GM12878 (cell line): ENCODE measurements around the gene NKX1-2. TPM values are rescaled to one million over a fixed set of nuclear protein-coding genes. Genes with fewer than 3 reads are reported as not detected.
"Not testable (repeated sequence)": the region's sequence is repeated elsewhere in the genome, so short reads cannot be mapped to it uniquely, and the experiment has no call there.

Experiments used
- ATAC-seq: fragments of 200-7000 bp; cut with Tn5 transposase; 3 replicates; pipeline ENCODE4 v1.9.1; 2020; ENCODE audit warnings: mild to moderate bottlenecking, moderate library complexity
- BruUV-seq: library from RNA; stranded (reverse); fragments of 400-500 nt; replicated peaks from 2 replicates; lab custom pipeline; 2021; lab: Mats Ljungman, UMichigan
- CTCF ChIA-PET: fragments of 300-600 bp; sonication (Branson Sonifier 250); formaldehyde crosslinking; extraction: SDS; loops from one replicate; lab custom pipeline; 2021; ENCODE audit warnings: inconsistent platforms; lab: Yijun Ruan, JAX
- POLR2A ChIA-PET: fragments of 350-600 bp; formaldehyde crosslinking; extraction: SDS; loops from one replicate; lab custom pipeline; 2021; ENCODE audit warnings: inconsistent platforms; lab: Charles Lee
- RAD21 ChIA-PET: fragments of 300-600 bp; sonication (Branson Sonifier 250); formaldehyde crosslinking; loops from one replicate; lab custom pipeline; 2023; ENCODE audit warnings: antibody characterized with exemption; ENCODE audit not compliant: unreplicated experiment; lab: Charles Lee
- SMC1A ChIA-PET: fragments of 300-600 bp; sonication (Branson Sonifier 250); formaldehyde crosslinking; loops from one replicate; lab custom pipeline; 2023; ENCODE audit not compliant: unreplicated experiment, uncharacterized antibody; lab: Charles Lee
- DNase-seq: peaks from one replicate; pipeline ENCODE4 v3.0.0-alpha.2; 2011; ENCODE audit warnings: low read depth, low spot score
- FAIRE-seq: peaks from 3 replicates; lab custom pipeline; 2011; peaks lifted over from hg19 to GRCh38; lab: Jason Lieb, UNC
- H2AFZ ChIP-seq: 2 replicates; pipeline ENCODE4 v1.6.0; 2011; ENCODE audit warnings: low read depth, low read length, control low read depth; ENCODE audit not compliant: control insufficient read depth
- H3K27ac ChIP-seq: 2 replicates; pipeline ENCODE4 v1.5.1; 2011; ENCODE audit warnings: control low read depth; ENCODE audit not compliant: control insufficient read depth, insufficient read depth
- H3K27me3 ChIP-seq, 2 experiments: replicated peaks in 1 of 2; 2 replicates each; pipeline versions ENCODE4 v1.6.0 to v1.6.1; 2011; ENCODE audit warnings: low read length in 1 of 2; ENCODE audit not compliant: control insufficient read depth in 2 of 2, insufficient read depth in 2 of 2
- H3K36me3 ChIP-seq, 2 experiments: 2 replicates each; pipeline ENCODE4 v1.5.1; 2011; ENCODE audit warnings: low read length in 1 of 2; ENCODE audit not compliant: control insufficient read depth in 2 of 2, insufficient read depth in 2 of 2
- H3K4me1 ChIP-seq: 2 replicates; pipeline ENCODE4 v1.6.1; 2011; ENCODE audit warnings: mild to moderate bottlenecking, low read length, moderate library complexity, mixed read lengths; ENCODE audit not compliant: control insufficient read depth, insufficient read depth
- H3K4me2 ChIP-seq: 2 replicates; pipeline ENCODE4 v1.6.0; 2011; ENCODE audit warnings: control low read depth; ENCODE audit not compliant: control insufficient read depth, insufficient read depth
- H3K4me3 ChIP-seq: fragments of 200-600 bp; sonication (generic); 2 replicates; pipeline ENCODE4 v1.5.1; 2016
- H3K79me2 ChIP-seq: 2 replicates; pipeline ENCODE4 v1.6.0; 2011; ENCODE audit warnings: low read length; ENCODE audit not compliant: control insufficient read depth, insufficient read depth
- H3K9ac ChIP-seq: 2 replicates; pipeline ENCODE4 v1.8.0; 2011; ENCODE audit warnings: low read length, control low read depth, mixed read lengths; ENCODE audit not compliant: control insufficient read depth, insufficient read depth
- H3K9me3 ChIP-seq: replicated peaks from 3 replicates; pipeline ENCODE4 v1.5.1; 2011; ENCODE audit warnings: mild to moderate bottlenecking, low read length; ENCODE audit not compliant: control insufficient read depth, insufficient read depth
- H4K20me1 ChIP-seq: 2 replicates; pipeline ENCODE4 v1.6.0; 2011; ENCODE audit not compliant: control insufficient read depth, insufficient read depth
- GATAD2B ChIP-seq: fragments of 450-650 bp; conservative IDR thresholded peaks from 2 replicates; pipeline ENCODE4 v1.6.1; 2017; ENCODE audit warnings: low read depth, mild to moderate bottlenecking, moderate library complexity
- IKZF1 ChIP-seq: fragments of 450-650 bp; conservative IDR thresholded peaks from 2 replicates; pipeline ENCODE4 v1.6.1; 2017; ENCODE audit warnings: antibody characterized with exemption, mild to moderate bottlenecking
- MTA3 ChIP-seq: IDR thresholded peaks from 2 replicates; pipeline ENCODE4 v1.6.1; 2012; ENCODE audit warnings: low read length, inconsistent platforms, borderline replicate concordance
- NFXL1 ChIP-seq: fragments of 450-650 bp; IDR thresholded peaks from 2 replicates; pipeline ENCODE4 v1.6.1; 2017; ENCODE audit warnings: antibody characterized with exemption, mild to moderate bottlenecking, borderline replicate concordance
- PAX5 ChIP-seq: IDR thresholded peaks from 2 replicates; pipeline ENCODE4 v1.6.1; 2011; ENCODE audit warnings: low read depth, low read length, borderline replicate concordance
- RAD21 ChIP-seq: IDR thresholded peaks from 2 replicates; pipeline ENCODE4 v1.6.1; 2011; ENCODE audit warnings: mild to moderate bottlenecking, low read depth, low read length, moderate library complexity; ENCODE audit not compliant: insufficient read depth
- SUZ12 ChIP-seq: fragments of 200-600 bp; sonication (generic); IDR thresholded peaks from one replicate; pipeline ENCODE4 v1.6.1; 2018; ENCODE audit warnings: antibody characterized with exemption, mild to moderate bottlenecking; ENCODE audit not compliant: unreplicated experiment
- ZNF24 ChIP-seq: fragments of 450-650 bp; IDR thresholded peaks from 2 replicates; pipeline ENCODE4 v1.6.1; 2017; ENCODE audit warnings: antibody characterized with exemption, mild to moderate bottlenecking
- ZSCAN29 ChIP-seq: fragments of 450-650 bp; IDR thresholded peaks from 2 replicates; pipeline ENCODE4 v1.6.1; 2017; ENCODE audit warnings: mild to moderate bottlenecking, moderate library complexity
- ZZZ3 ChIP-seq: IDR thresholded peaks from 2 replicates; pipeline ENCODE4 v1.6.1; 2011; ENCODE audit warnings: low read depth; ENCODE audit not compliant: control insufficient read depth, insufficient read length
- WGBS: methylation state at CpG from one replicate; pipeline ENCODE4 v1.1.6; 2016; ENCODE audit warnings: low lambda C conversion rate; ENCODE audit not compliant: insufficient replicate concordance, insufficient coverage; ENCODE audit errors: missing lambda C conversion rate; 5-methylcytosine and 5-hydroxymethylcytosine counted together
- in situ Hi-C: fragments of 300-500 bp; cut with MboI; formaldehyde crosslinking; loops from 9 replicates; pipeline ENCODE4 v1.14.3; 2018; ENCODE audit warnings: mixed read lengths
- intact Hi-C: fragments of 100-400 bp; cut with micrococcal nuclease; formaldehyde crosslinking; loops from one replicate; pipeline ENCODE4 v1.14.2; 2022; ENCODE audit not compliant: unreplicated experiment
- polyA plus RNA-seq, 11 experiments: library from polyadenylated mRNA; depleted of rRNA in 4 of 11; unstranded in 6 of 11; stranded (reverse) in 5 of 11; fragments of >200 nt; fragmentation: Nextera tagmentation in 4 of 11; fragmentation: Illumina TruSeq in 1 of 11; extraction: Ambion mirVana in 4 of 11; extraction: Trizol in 1 of 11; gene quantifications; 1 replicate in 1 of 11; 2 replicates in 10 of 11; pipeline versions ENCODE4 v1.2.1 to v1.2.3, GENCODE V29; 2011 to 2016; ENCODE audit warnings: inconsistent platforms in 2 of 11, missing spikeins in 2 of 11, low read depth in 1 of 11
- total RNA-seq, 4 experiments: library from RNA; depleted of rRNA in 3 of 4; stranded (reverse); fragments of >200 nt in 3 of 4; fragmentation: Illumina TruSeq in 1 of 4; extraction: Trizol in 1 of 4; gene quantifications; 2 replicates each; pipeline versions ENCODE4 v1.2.1 to v1.2.3, GENCODE V29; 2013 to 2021
- TF ChIP-seq, protein P1 (sequence below), 3 experiments: IDR thresholded peaks in 2 of 3; conservative IDR thresholded peaks in 1 of 3; 2 replicates each; pipeline ENCODE4 v1.5.1; 2011; ENCODE audit warnings: low read depth in 3 of 3, low read length in 3 of 3, mild to moderate bottlenecking in 3 of 3, control low read depth in 2 of 3, moderate library complexity in 2 of 3, inconsistent platforms in 1 of 3, mixed read lengths in 1 of 3; ENCODE audit not compliant: control insufficient read depth in 2 of 3, insufficient read depth in 1 of 3; ENCODE audit errors: extremely low read depth in 1 of 3
- TF ChIP-seq, protein P2 (sequence below): fragments of 450-650 bp; IDR thresholded peaks from 2 replicates; pipeline ENCODE4 v1.6.1; 2017; ENCODE audit warnings: low read depth, mild to moderate bottlenecking, moderate library complexity

The NKX1-2 gene
- total and polyA plus RNA-seq, 10 of the 15 experiments (the other 5 are each of a cell fraction or from before 2014, with no cell fraction given): not detected

DNA sequence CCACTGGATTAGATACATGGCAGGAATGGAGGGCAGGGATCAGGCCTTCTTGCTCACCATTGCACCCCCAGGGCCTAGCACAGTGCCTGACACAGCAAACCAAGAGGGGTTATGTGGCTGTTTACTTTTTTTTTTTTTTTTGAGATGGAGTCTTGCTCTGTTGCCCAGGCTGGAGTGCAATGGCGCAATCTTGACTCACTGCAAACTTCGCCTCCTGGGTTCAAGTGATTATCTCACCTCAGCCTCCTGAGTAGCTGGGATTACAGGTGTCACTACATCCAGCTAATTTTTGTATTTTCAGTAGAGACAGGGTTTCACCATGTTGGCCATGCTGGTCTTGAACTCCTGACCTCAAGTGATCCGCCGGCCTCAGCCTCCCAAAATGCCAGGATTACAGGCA lies 14.2 kb downstream of the NKX1-2 start:
- H3K27ac ChIP-seq, RAD21 ChIA-PET, H2AFZ ChIP-seq, H3K36me3 ChIP-seq, ATAC-seq, FAIRE-seq, DNase-seq, in situ Hi-C loops, H3K79me2 ChIP-seq, intact Hi-C loops, H3K27me3 ChIP-seq, H3K9me3 ChIP-seq, H3K9ac ChIP-seq, H4K20me1 ChIP-seq, CTCF ChIA-PET, BruUV-seq, SMC1A ChIA-PET, H3K4me3 ChIP-seq: not testable (repeated sequence)
- H3K4me1 ChIP-seq: peaks cover 14% of the 10 kb centered on the region
- WGBS: 96% methylated on average over 4 of the region's 4 CpGs
- POLR2A ChIA-PET: interaction anchor here (0.6 kb wide), 1 partner anchor 28 kb away, joined by 3 read pairs; no protein-coding TSS in a partner anchor
- peak overlapping the region; percentile 40 for H3K4me2 ChIP-seq

DNA sequence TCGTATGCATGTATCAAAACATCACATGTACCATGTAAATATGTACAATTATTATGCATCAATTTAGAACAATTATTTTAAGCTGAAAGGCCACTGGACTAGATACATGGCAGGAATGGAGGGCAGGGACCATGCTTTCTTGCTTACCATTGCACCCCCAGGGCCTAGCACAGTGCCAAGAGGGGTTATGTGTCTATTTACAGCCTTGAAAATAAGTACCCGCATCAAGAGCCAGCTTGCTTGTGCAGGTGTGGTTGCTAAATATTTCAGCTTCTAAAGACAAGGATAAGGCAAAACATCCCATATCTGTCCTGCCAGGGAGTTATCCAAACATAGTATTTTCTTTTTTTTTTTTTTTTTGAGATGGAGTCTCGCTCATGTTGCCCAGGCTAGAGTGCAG lies 16.4 kb downstream of the NKX1-2 start:
- no peak for ATAC-seq
- RAD21 ChIA-PET: no interaction called here
- Histone ChIP-seq H3K36me3 (no peaks in the 10 kb centered on the region), H2AFZ (no peak overlapping the region), H4K20me1 (no peaks in the 10 kb centered on the region), H3K4me2 (no peak overlapping the region), H3K27me3 (no peaks in the 10 kb centered on the region), H3K9me3 (no peaks in the 10 kb centered on the region), H3K9ac (no peak overlapping the region), H3K79me2 (no peaks in the 10 kb centered on the region), H3K27ac (no peak overlapping the region), H3K4me3 (no peak overlapping the region), H3K4me1 (peaks cover 14% of the 10 kb centered on the region)
- in situ Hi-C loops: no loop called here
- DNase-seq: no peak
- SMC1A ChIA-PET: interaction anchor here (0.6 kb wide), 1 partner anchor 21 kb away, joined by 3 read pairs; no protein-coding TSS in a partner anchor
- 17% methylated on average over 3 of the region's 3 CpGs for WGBS
- no TSS peak for BruUV-seq
- FAIRE-seq: no peak
- CTCF ChIA-PET: interaction anchor here (0.7 kb wide), 1 partner anchor 436 kb away, joined by 3 read pairs; no protein-coding TSS in a partner anchor
- intact Hi-C loops: no loop called here
- POLR2A ChIA-PET: no interaction called here
- TF ChIP-seq ZNF24 (no peak), GATAD2B (no peak), SUZ12 (no peak), ZZZ3 (no peak), PAX5 (no peak), IKZF1 (no peak), ZSCAN29 (no peak), MTA3 (no peak), NFXL1 (no peak), RAD21 (no peak)
- TF ChIP-seq, protein P1, sequence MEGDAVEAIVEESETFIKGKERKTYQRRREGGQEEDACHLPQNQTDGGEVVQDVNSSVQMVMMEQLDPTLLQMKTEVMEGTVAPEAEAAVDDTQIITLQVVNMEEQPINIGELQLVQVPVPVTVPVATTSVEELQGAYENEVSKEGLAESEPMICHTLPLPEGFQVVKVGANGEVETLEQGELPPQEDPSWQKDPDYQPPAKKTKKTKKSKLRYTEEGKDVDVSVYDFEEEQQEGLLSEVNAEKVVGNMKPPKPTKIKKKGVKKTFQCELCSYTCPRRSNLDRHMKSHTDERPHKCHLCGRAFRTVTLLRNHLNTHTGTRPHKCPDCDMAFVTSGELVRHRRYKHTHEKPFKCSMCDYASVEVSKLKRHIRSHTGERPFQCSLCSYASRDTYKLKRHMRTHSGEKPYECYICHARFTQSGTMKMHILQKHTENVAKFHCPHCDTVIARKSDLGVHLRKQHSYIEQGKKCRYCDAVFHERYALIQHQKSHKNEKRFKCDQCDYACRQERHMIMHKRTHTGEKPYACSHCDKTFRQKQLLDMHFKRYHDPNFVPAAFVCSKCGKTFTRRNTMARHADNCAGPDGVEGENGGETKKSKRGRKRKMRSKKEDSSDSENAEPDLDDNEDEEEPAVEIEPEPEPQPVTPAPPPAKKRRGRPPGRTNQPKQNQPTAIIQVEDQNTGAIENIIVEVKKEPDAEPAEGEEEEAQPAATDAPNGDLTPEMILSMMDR (IDR thresholded peaks at IDR 0.05 in 2 of 3, conservative IDR thresholded peaks at IDR 0.05 in 1 of 3; ENCODE audit: control insufficient read depth in 2 of 3, extremely low read depth in 1 of 3, insufficient read depth in 1 of 3, low read depth in 3 of 3, low read length in 3 of 3): no peak
- TF ChIP-seq, protein P2, sequence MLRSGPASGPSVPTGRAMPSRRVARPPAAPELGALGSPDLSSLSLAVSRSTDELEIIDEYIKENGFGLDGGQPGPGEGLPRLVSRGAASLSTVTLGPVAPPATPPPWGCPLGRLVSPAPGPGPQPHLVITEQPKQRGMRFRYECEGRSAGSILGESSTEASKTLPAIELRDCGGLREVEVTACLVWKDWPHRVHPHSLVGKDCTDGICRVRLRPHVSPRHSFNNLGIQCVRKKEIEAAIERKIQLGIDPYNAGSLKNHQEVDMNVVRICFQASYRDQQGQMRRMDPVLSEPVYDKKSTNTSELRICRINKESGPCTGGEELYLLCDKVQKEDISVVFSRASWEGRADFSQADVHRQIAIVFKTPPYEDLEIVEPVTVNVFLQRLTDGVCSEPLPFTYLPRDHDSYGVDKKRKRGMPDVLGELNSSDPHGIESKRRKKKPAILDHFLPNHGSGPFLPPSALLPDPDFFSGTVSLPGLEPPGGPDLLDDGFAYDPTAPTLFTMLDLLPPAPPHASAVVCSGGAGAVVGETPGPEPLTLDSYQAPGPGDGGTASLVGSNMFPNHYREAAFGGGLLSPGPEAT: no peak
